ENCODE data around the gene PARVB. TPM values are rescaled to one million over a fixed set of nuclear protein-coding genes. Genes with fewer than 3 reads are reported as not detected.
"Not testable (repeated sequence)": the region's sequence is repeated elsewhere in the genome, so short reads cannot be mapped to it uniquely, and the experiment has no call there.

The PARVB gene
- total RNA-seq, 5 donors from 2014 or later (not counting 1 experiment from before 2014, with no cell fraction given), result 5.9 to 13.8 (median 8.2) TPM

DNA sequence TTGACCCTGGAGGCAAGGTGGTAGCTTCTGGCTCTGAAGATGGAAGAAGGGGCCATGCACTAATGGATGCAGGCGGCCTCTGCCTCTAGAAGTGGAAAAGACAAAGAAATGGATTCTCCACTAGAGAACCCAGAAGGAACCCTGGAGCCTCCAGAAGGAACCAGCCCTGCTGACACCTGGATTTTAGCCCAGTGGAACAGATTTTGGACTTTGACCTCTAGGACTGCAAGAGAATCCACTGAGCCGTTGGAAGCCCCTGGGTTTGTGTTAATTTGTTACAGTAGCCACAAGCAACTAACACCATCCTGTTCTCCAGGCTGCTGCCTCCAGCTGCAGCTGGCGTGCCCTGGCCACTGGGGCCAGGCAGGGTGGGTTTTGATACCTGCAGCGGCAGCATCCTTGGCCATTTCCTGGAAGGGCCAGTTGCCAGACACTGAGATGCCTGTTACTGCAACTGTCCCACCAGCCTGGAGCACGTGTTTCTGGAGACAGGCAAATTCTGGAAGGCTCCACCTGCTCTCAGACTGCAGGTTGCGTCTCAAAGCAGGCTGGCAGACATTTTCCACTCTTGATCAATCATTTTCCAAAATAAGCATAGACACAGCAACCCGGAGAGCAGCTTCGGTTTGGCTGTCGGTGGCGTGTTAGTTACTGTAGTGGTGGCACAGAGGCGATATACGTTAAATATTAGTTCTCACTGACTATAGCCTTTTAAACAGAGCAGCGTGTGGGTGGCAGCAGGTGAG, 79.8 kb downstream of the PARVB start:
- H3K4me1 ChIP-seq (ENCODE audit: control insufficient read depth in 1 of 2, extremely low read depth in 1 of 2, insufficient read depth in 2 of 2, low read length in 2 of 2), result no peaks in the 10 kb centered on the region
- CTCF ChIA-PET, result no interaction called here
- no peaks in the 10 kb centered on the region for H3K27me3 ChIP-seq (replicated peaks in 1 of 2; ENCODE audit: control insufficient read depth in 2 of 2, extremely low read depth in 1 of 2, insufficient read depth in 2 of 2, low read length in 1 of 2)
- H3K36me3 ChIP-seq (ENCODE audit: control insufficient read depth in 2 of 2, extremely low read depth in 1 of 2, insufficient read depth in 1 of 2, low read length in 1 of 2), result no peaks in the 10 kb centered on the region
- no peak overlapping the region for H3K27ac Mint-ChIP-seq
- H3K36me3 Mint-ChIP-seq, result no peaks in the 10 kb centered on the region
- H3K4me1 Mint-ChIP-seq, result no peaks in the 10 kb centered on the region
- H3K4me3 Mint-ChIP-seq, result no peak overlapping the region
- H3K9me3 Mint-ChIP-seq, result no peaks in the 10 kb centered on the region
- H3K27me3 Mint-ChIP-seq, result no peaks in the 10 kb centered on the region
- DNase-seq, result no peak
- no peak for ATAC-seq (replicated peaks in 1 of 4)
- POLR2A ChIA-PET, result no interaction called here
- no peak overlapping the region for H3K27ac ChIP-seq (ENCODE audit: low read length)
- no peaks in the 10 kb centered on the region for H3K9me3 ChIP-seq
- no peak overlapping the region for H3K4me3 ChIP-seq (ENCODE audit: control insufficient read depth in 1 of 2, extremely low read depth in 1 of 2, low read length in 1 of 2)
- 95% methylated on average over 11 of the region's 13 CpGs for WGBS (ENCODE audit: insufficient coverage)

DNA sequence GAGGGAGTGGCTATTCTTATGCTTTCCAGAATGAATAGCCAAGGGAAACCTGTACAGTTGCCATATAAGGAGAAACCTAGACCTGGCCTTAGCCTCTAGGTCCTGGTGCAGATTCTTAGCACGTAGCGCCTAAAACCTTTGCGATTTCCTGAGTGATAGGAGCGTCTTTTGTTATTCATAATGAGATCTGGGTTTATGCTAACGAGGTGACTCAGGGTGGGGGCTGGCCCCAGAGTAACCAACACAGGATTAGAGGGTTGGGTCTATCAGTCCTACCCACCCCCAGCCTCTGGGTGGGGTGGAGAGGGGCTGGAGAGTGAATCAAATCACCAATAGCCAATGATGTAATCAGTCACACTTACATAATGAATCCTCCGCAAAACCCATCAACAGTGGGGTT, 83.2 kb downstream of the PARVB start:
- Histone ChIP-seq H3K4me3 (ENCODE audit: control insufficient read depth in 1 of 2, extremely low read depth in 1 of 2, low read length in 1 of 2) (no peak overlapping the region), H3K4me1 (ENCODE audit: control insufficient read depth in 1 of 2, extremely low read depth in 1 of 2, insufficient read depth in 2 of 2, low read length in 2 of 2) (no peaks in the 10 kb centered on the region), H3K36me3 (ENCODE audit: control insufficient read depth in 2 of 2, extremely low read depth in 1 of 2, insufficient read depth in 1 of 2, low read length in 1 of 2) (no peaks in the 10 kb centered on the region), H3K27me3 (replicated peaks in 1 of 2; ENCODE audit: control insufficient read depth in 2 of 2, extremely low read depth in 1 of 2, insufficient read depth in 2 of 2, low read length in 1 of 2) (no peaks in the 10 kb centered on the region), H3K27ac (ENCODE audit: low read length) (no peak overlapping the region), H3K9me3 (no peaks in the 10 kb centered on the region)
- DNase-seq, result no peak
- ChIA-PET CTCF (no interaction called here), POLR2A (no interaction called here)
- Mint-ChIP-seq H3K9me3 (no peaks in the 10 kb centered on the region), H3K4me3 (no peak overlapping the region), H3K27ac (no peak overlapping the region), H3K4me1 (no peaks in the 10 kb centered on the region), H3K36me3 (no peaks in the 10 kb centered on the region), H3K27me3 (no peaks in the 10 kb centered on the region)
- 46% methylated on average over 2 of the region's 6 CpGs for WGBS (ENCODE audit: insufficient coverage)
- no peak for ATAC-seq (replicated peaks in 1 of 4)

DNA sequence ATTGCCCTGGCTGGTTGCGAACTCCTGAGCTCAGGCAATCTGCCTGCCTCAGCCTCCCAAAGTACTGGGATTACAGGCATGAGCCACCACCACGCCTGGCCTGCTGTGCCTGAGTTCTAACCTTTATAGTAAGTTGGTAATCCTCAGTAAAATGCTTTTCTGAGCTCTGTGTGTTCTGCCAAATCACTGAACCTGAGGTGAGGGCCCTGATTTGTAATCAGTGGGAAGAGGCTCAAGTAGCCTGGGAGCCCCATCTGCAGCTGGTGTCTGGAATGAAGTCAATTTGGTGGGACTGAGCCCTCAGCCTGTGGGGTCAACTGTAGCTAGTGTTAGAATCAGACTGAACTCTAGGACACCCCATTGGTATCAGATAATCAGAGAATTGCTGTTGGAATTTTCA, 84.0 kb downstream of the PARVB start:
- H3K9me3 Mint-ChIP-seq, result no peaks in the 10 kb centered on the region
- H3K36me3 ChIP-seq (ENCODE audit: control insufficient read depth in 2 of 2, extremely low read depth in 1 of 2, insufficient read depth in 1 of 2, low read length in 1 of 2), result no peaks in the 10 kb centered on the region
- WGBS (ENCODE audit: insufficient coverage), result 100% methylated on average over 1 of the region's 2 CpGs

DNA sequence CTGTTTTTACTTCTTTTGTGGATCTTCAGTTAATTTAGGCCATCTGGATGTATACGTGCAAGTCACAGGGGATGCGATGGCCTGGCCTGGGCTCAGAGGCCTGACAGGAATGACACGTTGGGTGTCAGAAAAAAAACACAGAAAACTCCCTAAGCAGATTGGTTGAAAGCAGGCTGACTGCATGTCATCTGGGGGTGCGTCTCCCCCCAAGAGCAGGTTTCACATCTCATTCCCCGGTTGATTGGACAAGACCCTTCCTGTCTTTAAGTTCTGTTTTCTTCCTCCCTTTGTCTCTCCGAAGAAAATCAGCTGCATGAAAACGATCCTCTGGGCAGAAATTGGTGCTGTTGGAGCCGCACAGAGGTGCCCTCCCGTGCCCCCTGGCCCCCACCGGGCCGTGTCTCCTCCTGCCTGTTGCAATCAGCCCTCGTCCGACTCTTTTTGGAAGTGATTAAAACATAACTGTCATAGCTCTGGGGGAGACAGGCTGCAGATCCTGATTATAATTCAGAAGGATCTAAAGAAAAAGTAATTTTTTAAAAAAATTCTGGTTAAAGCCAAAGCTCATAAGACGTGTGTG, 84.8 kb downstream of the PARVB start:
- Mint-ChIP-seq H3K36me3 (no peaks in the 10 kb centered on the region), H3K27me3 (no peaks in the 10 kb centered on the region), H3K4me3 (no peak overlapping the region), H3K27ac (no peak overlapping the region), H3K9me3 (no peaks in the 10 kb centered on the region), H3K4me1 (no peaks in the 10 kb centered on the region)
- CTCF ChIA-PET, result no interaction called here
- 89% methylated on average over 9 of the region's 14 CpGs for WGBS (ENCODE audit: insufficient coverage)
- DNase-seq (no peak), ATAC-seq (replicated peaks in 1 of 4) (no peak)
- Histone ChIP-seq H3K27me3 (replicated peaks in 1 of 2; ENCODE audit: control insufficient read depth in 2 of 2, extremely low read depth in 1 of 2, insufficient read depth in 2 of 2, low read length in 1 of 2) (no peaks in the 10 kb centered on the region), H3K4me1 (ENCODE audit: control insufficient read depth in 1 of 2, extremely low read depth in 1 of 2, insufficient read depth in 2 of 2, low read length in 2 of 2) (no peaks in the 10 kb centered on the region), H3K36me3 (ENCODE audit: control insufficient read depth in 2 of 2, extremely low read depth in 1 of 2, insufficient read depth in 1 of 2, low read length in 1 of 2) (no peaks in the 10 kb centered on the region), H3K9me3 (no peaks in the 10 kb centered on the region), H3K4me3 (ENCODE audit: control insufficient read depth in 1 of 2, extremely low read depth in 1 of 2, low read length in 1 of 2) (no peak overlapping the region), H3K27ac (ENCODE audit: low read length) (no peak overlapping the region)
- POLR2A ChIA-PET, result no interaction called here

More for the DNA sequence above, 84.0 kb downstream of the PARVB start:
- ChIA-PET POLR2A (no interaction called here), CTCF (no interaction called here)
- Mint-ChIP-seq H3K36me3 (no peaks in the 10 kb centered on the region), H3K4me1 (no peaks in the 10 kb centered on the region), H3K27me3 (no peaks in the 10 kb centered on the region), H3K27ac (no peak overlapping the region), H3K4me3 (no peak overlapping the region)
- DNase-seq, result no peak
- H3K27me3 ChIP-seq (replicated peaks in 1 of 2; ENCODE audit: control insufficient read depth in 2 of 2, extremely low read depth in 1 of 2, insufficient read depth in 2 of 2, low read length in 1 of 2), result no peaks in the 10 kb centered on the region
- H3K9me3 ChIP-seq, result no peaks in the 10 kb centered on the region
- no peak for ATAC-seq (replicated peaks in 1 of 4)
- no peak overlapping the region for H3K27ac ChIP-seq (ENCODE audit: low read length)
- H3K4me3 ChIP-seq (ENCODE audit: control insufficient read depth in 1 of 2, extremely low read depth in 1 of 2, low read length in 1 of 2), result no peak overlapping the region
- H3K4me1 ChIP-seq (ENCODE audit: control insufficient read depth in 1 of 2, extremely low read depth in 1 of 2, insufficient read depth in 2 of 2, low read length in 2 of 2), result no peaks in the 10 kb centered on the region

DNA sequence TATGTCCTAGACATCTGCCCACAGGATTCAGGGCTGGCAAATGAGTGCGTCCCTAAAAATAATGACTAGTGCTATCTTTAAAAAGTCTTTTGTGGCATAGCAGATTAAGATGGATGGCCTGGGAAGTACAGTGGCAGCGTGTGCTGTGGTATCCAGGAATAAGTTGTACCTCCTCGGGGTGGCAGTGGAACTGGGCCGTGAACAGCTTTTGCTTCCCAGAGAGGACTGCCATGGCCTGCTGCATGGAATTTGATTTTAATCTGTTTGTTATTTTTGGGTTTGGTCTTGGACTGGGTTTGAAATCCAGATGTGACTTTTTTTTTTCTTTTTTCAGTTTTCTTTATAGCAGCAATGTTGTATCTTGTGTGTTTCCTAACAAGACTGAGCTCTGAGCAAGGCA, 85.3 kb downstream of the PARVB start:
- H3K9me3 ChIP-seq, result no peaks in the 10 kb centered on the region
- Mint-ChIP-seq H3K9me3 (no peaks in the 10 kb centered on the region), H3K4me3 (no peak overlapping the region), H3K27ac (no peak overlapping the region), H3K27me3 (no peaks in the 10 kb centered on the region), H3K36me3 (no peaks in the 10 kb centered on the region), H3K4me1 (no peaks in the 10 kb centered on the region)
- no peaks in the 10 kb centered on the region for H3K4me1 ChIP-seq (ENCODE audit: control insufficient read depth in 1 of 2, extremely low read depth in 1 of 2, insufficient read depth in 2 of 2, low read length in 2 of 2)
- DNase-seq (no peak), ATAC-seq (replicated peaks in 1 of 4) (no peak)
- H3K27me3 ChIP-seq (replicated peaks in 1 of 2; ENCODE audit: control insufficient read depth in 2 of 2, extremely low read depth in 1 of 2, insufficient read depth in 2 of 2, low read length in 1 of 2), result no peaks in the 10 kb centered on the region
- CTCF ChIA-PET, result no interaction called here
- no peak overlapping the region for H3K27ac ChIP-seq (ENCODE audit: low read length)
- POLR2A ChIA-PET, result no interaction called here
- H3K4me3 ChIP-seq (ENCODE audit: control insufficient read depth in 1 of 2, extremely low read depth in 1 of 2, low read length in 1 of 2), result no peak overlapping the region
- WGBS (ENCODE audit: insufficient coverage), result 100% methylated on average over 4 of the region's 4 CpGs
- no peaks in the 10 kb centered on the region for H3K36me3 ChIP-seq (ENCODE audit: control insufficient read depth in 2 of 2, extremely low read depth in 1 of 2, insufficient read depth in 1 of 2, low read length in 1 of 2)

DNA sequence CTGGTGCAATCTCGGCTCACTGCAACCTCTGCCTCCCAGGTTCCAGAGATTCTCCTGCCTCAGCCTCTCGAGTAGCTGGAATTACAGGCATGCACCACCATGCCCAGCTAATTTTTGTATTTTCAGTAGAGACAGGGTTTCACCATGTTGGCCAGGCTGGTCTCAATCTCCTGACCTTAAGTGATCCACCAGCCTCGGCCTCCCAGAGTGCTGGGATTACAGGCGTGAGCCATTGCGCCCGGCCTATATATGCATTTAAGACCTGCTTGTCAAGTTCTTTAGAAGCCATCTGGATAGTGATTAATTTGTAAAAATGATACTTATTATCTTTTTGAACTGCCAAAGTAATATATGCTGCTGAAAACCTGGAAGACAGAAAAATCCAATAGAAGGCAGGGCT, 86.6 kb downstream of the PARVB start:
- H3K27me3 ChIP-seq (replicated peaks in 1 of 2; ENCODE audit: control insufficient read depth in 2 of 2, extremely low read depth in 1 of 2, insufficient read depth in 2 of 2, low read length in 1 of 2); H3K4me3 ChIP-seq (ENCODE audit: control insufficient read depth in 1 of 2, extremely low read depth in 1 of 2, low read length in 1 of 2); ATAC-seq (replicated peaks in 1 of 4); H3K4me1 Mint-ChIP-seq; H3K4me3 Mint-ChIP-seq; H3K27ac Mint-ChIP-seq; H3K4me1 ChIP-seq (ENCODE audit: control insufficient read depth in 1 of 2, extremely low read depth in 1 of 2, insufficient read depth in 2 of 2, low read length in 2 of 2); H3K9me3 ChIP-seq; H3K27me3 Mint-ChIP-seq; DNase-seq; H3K27ac ChIP-seq (ENCODE audit: low read length); POLR2A ChIA-PET; H3K36me3 Mint-ChIP-seq; H3K36me3 ChIP-seq (ENCODE audit: control insufficient read depth in 2 of 2, extremely low read depth in 1 of 2, insufficient read depth in 1 of 2, low read length in 1 of 2); H3K9me3 Mint-ChIP-seq; CTCF ChIA-PET: not testable (repeated sequence)
- WGBS (ENCODE audit: insufficient coverage), result 82% methylated on average over 2 of the region's 6 CpGs

All from T-cell (primary cell).